GM18868 (cell line): ENCODE measurements around the gene CAPN8.
"Not testable (repeated sequence)": the region's sequence is repeated elsewhere in the genome, so short reads cannot be mapped to it uniquely, and the experiment has no call there.

Source experiments
- ATAC-seq: cut with Tn5 transposase; IDR thresholded peaks from one replicate; pipeline ENCODE4 v1.9.1; 2021; ENCODE audit warnings: mild to moderate bottlenecking, moderate library complexity; ENCODE audit not compliant: unreplicated experiment

Gene CAPN8

DNA sequence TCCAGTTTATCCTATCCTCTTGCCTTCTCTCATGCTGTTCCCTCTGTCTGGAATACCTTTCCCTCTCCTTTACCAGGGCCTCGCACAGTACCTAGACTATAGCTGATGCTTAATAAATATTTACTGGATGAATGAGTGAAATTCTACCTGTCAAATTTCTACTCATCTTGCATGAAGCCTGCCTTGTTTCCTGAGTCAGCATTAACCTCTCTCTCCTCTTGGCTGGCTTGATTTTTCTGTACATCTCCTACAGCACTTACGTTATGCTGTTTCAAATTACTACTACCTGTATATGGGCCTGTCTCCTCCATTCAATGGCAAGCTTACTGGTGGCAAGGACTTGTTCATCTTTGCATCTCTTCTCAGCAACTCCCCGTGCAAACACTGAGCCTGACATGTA lies 130.8 kb downstream of the CAPN8 start:
- ATAC-seq: no peak

DNA sequence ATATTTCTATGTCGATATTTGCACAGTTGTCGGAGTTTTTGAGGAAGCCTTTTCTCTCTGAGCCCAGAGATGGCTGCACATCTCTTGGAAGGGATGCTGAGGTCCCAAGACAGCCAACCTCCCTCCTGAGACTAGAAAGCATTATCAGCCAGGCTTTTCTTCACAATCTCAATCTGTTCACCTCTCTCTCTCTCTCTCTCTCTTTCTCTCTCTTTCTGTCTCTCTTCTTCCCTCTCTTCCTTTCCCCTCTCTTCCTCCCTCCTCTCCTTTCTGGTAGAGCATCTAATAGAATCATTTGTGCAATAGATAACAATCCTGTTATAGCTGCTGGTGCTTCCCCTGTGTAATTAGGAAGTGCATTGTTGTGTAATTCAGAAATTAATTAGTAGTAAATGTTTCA lies 131.8 kb downstream of the CAPN8 start:
- ATAC-seq: no peak

DNA sequence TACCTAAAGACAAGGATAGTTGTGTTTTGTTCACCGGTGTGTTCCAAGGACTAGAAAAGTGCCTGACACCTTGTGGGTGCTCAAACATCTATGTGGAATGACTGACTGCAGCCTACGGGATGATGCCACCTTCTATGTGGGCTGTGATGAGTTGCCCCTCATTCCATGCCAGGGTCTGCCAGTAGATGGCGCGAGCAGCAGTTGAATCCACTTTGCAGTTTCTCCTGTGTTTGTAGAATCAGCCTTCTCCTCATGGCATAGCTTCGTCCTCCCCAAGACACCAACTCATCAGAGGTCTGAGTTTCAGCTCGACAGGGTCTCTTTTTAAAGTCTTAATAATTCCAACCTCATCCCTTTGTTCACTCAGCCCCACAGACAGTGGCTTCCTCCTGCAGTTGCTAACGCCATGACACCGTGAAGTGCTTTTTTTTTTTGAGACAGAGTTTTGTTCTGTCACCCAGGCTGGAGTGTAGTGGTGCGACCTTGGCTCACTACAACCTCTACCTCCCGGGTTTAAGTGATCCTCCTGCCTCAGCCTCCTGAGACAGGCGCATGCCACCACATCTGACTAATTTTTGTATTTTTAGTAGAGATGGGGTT lies 133.7 kb downstream of the CAPN8 start:
- ATAC-seq: peak; percentile 50

DNA sequence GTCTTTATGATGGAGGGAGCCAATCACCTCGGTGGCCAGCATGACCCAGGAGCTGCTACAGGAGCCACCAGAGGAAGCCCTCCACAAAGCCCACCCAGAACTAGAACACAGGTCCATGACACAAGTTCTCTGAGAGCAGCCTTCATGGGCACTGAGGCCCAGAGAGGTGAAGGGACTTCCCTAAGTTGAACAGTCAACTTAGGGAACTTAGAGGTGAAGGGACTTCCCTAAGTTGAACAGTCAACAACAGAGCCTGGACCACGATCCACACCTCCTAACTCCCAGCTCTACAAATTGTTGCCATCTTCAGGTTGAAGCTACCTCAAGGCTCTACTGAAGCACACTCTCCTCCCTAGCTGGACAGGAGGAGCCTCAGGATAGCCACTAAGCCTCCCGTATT lies 139.5 kb downstream of the CAPN8 start:
- ATAC-seq: peak; percentile 76

DNA sequence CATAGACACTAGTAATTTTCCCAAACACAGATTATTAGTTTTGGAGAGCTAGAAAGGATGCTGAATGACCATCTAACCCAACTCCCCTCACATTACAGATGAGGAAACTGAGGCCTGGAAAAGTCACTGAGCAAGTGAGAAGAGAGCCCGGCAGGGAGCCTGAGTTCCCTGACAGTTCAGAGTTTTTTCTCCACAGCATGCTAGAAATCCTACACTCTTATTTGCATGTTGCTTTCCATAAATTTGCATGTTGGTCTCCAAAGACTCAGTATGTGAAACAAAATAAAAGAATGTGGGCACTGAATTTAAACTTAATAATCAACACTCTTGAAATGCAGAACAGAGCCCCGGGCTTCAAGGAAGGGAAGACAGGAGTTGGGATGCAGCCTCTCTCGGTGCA lies 140.0 kb downstream of the CAPN8 start:
- ATAC-seq: no peak

DNA sequence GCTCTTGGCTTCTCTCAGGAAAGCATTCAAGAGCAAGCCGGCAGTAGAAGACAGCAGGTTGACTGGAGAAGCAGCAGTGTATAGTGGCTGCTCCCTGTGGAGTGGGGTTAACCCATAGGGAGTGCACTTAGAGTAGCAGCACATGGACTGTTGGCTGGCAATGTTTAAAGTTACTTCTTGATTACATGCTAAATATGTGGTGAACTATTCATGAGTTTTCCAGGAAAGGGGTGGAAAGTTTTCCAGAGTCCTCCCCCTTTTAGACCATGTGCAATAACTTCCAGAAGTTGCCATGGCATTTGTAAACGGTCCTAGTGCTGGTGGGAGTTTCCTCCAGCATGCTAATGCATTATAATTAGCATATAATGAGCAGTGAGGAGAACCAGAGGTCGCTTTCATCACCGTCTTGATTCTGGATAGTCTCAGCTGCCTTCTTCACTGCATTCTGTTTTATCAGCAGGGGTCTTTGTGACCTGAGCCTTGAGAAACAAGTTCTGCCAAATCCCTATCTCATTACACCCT lies 140.5 kb downstream of the CAPN8 start:
- ATAC-seq: no peak

DNA sequence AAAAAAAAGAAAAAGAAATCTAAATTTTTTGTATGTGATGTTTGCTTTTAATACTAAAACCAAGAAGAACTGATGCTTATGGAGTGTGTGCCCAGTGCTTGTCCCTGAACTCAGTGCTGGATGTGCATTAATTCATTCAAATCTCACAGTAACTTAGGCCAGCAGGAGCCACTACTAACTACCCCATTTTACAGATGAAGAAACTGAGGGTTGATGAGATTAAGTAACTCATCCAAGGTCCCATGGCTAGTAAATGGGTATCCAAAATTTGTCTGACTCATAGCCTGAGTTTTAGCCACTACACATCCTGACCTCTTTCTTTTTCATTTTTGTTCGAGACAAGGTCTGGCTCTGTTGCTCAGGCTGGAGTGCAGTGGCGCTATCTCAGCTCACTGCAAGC lies 144.4 kb downstream of the CAPN8 start:
- ATAC-seq: no peak

DNA sequence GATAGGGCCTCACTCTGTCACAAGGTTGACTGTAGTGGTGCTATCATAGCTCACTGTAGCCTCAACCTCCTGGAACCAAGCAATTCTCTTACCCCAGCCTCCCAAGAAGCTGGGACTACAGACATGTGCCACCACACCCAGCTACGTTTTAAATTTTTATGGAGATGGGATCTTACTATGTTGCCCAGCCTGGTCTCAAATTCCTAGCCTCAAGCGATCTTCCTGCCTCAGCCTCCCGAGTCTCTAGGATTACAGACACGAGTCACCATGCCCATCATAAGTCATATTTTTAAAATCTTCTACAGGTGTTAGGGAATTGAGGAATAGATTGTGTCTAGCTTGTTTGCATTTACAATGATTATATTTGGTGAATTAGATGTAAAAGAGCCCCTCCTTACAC lies 145.3 kb downstream of the CAPN8 start:
- no peak for ATAC-seq

DNA sequence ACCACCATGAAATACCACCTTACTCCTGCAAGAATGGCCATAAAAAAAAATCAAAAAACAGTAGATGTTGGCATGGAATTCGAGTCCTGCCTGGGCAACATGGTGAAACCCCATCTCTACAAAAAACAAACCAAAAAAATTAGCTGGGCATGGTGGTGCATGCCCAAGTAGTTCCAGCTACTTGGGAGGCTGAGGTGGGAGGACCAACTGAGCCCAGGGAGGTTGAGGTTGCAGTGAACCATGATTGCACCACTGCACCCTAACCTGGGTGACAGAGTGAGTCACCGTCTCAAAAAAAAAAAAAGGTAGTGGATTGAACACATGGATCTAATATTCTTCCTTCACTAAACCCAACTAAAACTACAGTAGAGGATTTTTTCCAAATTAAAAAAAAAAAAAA lies 146.4 kb downstream of the CAPN8 start:
- no peak for ATAC-seq

DNA sequence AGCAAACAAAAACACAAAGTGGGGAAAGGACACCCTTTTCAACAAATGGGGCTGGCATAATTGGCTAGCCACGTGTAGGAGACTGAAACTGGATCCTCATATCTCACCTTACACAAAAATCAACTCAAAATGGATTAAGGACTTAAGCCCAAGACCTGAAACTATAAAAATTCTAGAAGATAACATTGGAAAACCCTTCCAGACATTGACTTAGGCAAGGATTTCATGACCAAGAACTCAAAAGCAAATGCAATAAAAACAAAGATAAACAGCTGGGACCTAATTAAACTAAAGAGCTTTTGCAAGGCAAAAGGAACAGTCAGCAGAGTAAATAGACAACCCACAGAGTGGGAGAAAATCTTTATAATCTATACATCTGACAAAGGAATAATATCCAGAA lies 146.9 kb downstream of the CAPN8 start:
- ATAC-seq: not testable (repeated sequence)

DNA sequence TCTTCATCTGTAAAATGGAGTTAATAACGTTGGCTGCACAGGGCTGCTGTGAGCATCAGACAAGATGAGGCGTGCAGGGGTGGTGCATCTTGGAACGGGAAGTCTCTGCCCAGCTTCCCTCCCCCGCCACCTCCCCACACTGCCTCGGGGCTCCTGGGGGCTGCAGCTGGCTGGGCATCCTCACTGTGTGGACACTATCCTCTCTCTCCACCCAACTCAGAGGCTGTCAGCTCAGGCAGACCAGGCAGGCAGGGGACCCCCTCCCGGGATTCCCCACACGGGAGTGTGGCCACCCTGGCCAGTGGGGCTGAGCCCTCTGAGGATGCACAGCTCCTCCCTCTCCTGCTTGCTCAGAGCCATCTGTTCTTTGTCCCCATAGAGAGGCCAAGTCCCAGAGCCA lies 149.6 kb downstream of the CAPN8 start:
- no peak for ATAC-seq

DNA sequence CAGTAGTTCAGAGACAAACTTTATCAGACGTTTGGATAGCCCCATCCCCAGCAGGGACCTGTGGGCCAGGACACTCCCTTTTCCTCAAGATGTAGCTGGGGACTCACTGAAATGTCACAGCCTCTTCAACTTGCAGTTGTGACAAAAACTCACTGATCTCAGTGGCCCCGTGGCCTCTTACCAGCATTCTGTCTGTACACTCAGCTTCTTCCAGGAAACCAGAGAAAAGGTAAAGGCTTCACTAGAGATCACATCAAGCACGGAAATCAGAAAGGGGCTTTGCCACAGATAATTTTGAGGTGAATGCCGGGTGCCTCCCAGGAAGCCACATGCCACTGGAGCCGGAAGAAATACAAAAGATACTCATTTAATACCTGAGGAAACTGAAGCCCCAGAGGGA lies 150.1 kb downstream of the CAPN8 start:
- ATAC-seq: no peak

DNA sequence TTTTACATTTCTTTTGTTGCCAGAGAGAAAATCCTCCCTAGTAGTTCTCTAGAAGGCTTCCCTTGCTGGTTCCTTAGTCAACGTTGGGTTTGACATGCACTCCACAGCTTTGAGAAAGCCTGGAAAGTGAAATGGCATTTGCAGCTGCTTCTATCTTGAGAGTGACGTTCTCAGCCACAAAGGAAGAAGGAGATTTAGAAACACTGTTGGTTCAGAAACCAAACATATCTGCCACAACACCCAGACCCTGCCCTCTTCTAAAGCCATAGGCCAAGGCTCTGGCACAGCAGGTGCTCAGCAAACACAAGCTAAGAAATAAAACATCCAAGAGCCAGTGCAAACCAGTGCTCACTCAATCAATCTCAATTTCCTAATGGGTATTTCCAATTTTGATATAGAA lies 150.9 kb downstream of the CAPN8 start:
- ATAC-seq: no peak

DNA sequence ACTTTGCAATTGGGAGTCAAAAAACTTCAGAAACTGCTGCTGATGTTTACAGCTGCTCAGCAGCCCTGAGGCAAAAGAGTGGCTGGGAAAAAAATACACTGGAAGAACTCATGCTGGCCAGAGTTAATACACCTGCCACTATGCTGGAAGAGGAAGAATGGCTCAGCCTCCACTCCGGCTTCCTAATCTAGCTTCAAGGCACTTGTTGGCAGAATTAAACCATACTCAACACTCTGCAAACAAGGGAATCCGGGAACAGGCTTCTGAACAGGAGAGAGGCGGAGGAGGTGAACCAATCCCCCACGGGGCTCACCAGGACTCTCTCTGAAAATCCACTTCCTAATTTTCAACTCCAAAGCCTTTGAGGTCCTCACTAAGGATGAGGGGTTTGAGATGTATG lies 152.2 kb downstream of the CAPN8 start:
- no peak for ATAC-seq

DNA sequence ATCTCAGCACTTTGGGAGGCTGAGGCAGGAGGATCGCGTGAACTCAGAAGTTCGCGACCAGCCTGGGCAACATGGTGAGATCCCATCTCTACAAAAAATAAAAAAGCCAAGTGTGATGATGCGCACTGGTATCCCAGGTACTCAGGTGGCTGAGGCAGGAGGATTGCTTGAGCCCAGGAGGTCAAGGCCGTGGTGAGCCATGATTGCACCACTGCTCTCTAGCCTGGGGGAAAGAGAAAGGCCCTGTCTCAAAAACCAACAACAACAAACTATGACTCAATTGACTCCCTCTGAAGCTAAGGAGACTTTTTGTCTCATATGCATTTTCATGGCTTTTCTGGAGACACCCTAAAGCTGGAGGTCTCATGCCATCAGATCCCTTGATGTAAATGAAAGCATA lies 153.4 kb downstream of the CAPN8 start:
- ATAC-seq: no peak

DNA sequence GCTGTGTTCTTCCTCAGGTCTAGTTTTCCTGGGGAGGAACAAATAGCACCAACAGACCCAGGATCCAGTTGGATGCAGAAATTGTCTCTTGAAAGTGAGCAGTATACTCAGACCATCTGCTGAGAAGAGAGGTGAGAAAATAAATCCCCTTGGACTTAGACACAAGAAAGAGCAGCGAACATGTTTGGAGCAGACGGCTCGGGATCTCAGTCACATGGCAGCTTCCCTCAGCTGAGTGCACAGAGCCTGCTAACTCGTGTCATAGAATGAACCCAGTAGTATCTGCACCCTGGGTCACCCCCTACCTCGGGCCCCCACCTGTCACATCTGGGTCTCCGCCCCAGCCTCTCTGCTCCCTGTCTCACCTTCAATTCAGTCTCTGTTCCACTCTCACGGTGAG lies 156.7 kb downstream of the CAPN8 start:
- no peak for ATAC-seq

DNA sequence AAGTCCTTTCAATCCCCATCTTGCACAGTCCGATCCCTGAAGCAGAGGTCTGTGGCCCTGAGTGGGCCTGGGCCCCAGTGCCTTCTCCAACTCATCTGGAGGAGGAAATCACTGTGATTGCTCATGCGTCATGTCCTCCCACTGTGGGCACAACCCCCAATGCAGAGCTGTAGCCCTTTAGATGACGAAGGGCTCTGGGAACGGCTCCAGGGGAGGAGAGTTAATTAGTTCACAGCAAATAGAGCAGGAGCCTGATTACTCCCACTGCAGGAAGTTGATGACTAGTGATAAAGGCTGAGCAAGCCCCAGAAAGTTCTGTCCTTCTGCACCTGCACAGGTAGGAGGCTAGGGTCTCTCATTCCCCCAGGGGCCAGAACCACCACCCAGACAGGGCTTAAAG lies 160.8 kb downstream of the CAPN8 start:
- ATAC-seq: no peak

DNA sequence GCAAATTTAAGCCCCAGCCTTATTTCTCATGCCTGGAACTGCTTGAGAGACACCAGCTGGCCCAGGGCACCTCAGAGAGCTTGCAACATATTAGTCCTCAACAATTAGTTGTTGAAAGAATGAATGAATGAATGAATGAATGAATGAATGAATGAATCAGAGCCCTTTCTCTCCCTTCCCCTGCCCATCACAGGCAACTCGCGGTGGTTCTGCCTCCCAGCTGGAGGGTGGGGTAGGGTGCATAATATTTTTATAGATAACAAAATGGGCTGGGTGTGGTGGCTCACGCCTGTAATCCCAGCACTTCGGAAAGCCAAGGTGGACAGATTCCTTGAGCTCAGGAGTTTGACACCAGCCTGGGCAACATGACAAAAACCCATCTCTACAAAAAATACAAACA lies 162.2 kb downstream of the CAPN8 start:
- ATAC-seq: no peak

DNA sequence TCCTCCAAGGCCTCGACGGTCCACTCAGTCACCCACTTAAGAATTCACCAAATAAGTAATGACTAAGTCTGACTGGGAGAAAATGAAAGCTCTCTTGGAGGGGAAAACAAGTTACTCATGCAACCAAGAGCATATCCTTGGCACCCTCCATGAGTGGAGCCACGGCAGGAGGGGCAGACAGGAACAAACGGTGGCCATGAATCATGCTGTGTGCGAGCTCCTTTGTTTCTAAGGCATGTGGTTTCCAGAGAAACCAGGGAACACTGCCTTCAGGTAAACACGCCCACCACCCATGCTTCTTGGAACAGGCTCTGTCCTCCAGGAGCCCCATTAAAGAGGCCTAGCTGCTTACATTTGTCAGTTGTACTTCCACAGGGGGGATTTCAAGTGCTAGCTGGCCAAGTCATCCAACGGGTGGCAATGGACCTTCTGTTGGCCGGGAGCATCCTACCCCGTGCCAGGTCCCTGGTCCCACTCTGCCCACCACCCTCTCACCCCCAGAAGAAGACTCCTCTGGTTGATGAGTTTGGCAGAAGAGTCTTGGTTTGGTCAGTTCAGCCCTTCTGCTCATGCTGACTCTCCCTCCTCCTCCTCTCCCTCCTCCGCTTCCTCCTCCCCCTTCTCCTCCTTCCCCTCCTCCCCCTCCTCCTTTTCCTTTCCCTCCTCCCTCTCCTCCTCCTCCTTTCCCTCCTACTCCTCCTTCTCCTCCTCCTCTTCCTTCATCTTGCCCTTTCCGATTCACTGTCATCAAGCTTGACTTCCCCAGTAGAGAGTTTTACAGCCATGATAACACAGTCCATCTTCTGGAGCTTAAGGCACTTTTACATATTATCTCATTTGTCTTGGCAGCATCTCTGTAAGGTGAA lies 164.7 kb downstream of the CAPN8 start:
- no peak for ATAC-seq

DNA sequence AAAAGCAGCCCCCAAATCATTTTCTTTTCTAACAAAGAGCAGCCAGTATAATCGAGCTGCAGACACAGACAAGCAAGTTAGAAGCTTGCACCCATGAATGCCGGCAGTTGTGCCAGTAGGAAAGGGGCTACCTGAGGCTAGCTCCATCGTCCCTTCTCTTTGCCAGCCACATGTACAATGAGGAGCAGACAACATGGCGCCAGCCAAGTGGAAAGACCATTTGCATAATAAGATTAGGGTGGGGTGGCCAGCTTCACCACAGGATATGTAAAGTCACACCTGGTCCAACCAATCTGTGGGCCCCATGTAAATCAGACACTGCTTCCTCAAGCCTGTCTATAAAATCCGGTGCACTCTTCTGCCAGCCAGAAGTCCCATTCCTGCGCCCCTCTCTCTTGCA lies 168.6 kb downstream of the CAPN8 start:
- no peak for ATAC-seq

DNA sequence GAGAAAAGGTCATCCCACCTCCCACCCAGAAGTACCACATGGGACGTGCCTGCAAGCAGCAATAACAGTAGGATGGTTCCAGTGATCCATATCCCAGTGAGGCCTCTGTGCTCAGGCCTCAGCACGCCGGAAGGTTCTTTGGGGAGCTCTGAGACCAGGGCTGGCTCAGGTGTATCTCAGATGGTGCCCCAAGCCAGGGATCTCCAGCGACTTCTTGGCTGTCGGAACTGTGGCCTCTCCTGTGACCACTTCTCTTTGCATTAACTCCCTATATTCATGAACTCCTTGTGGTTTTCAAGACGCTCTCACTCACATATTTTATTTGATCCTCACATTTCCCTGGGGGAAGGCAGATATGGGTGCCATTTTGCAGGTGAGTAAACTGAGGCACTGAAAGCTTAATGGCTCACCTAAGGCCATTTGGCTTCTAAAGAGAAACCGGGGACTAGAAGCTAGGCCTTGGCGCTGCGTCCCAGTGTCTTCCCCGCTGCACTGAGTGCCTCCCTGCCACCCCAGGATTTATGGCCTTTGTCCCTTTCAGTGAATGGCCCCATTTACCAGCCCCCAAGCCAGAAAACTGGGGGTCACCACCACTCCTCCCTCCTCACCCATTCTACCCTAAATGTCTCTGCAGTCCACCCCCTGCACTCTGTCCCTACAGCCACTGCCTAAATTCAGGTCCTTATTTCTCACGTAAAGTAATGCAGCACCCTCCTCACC lies 170.4 kb downstream of the CAPN8 start:
- ATAC-seq: no peak

DNA sequence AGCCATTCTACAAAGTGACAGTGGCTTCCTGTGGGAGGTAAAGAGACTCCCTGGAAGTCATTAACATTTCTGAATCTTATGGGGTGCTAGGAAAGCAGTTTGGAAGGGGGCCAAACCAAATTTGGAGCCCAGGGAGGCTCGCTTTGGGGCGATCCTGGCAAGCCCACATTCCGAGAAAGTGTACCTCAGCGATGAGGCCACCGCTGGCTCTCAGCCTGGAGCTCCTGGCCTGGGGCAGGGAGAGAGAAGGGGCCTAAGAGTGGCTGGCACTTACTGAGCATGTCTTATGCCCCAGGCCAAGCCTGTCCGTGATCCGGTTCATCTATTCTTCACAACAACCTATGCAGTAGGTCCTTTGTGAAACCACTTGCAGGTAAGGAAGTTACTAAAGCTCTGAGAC lies 173.5 kb downstream of the CAPN8 start:
- no peak for ATAC-seq
